Measurements from ENCODE around the gene ELFN1.

DNA sequence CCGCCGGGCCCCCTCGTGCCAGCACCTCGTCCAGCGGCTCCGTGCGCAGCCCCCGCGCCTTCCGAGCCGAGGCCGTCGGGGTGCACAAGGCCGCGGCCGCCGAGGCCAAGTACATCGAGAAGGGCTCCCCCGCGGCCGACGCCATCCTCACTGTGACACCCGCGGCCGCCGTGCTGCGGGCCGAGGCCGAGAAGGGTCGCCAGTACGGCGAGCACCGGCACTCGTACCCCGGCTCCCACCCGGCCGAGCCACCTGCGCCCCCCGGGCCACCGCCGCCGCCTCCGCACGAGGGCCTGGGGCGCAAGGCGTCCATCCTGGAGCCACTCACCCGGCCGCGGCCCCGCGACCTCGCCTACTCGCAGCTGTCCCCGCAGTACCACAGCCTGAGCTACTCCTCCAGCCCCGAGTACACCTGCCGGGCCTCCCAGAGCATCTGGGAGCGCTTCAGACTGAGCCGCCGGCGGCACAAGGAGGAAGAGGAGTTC is 76.5 kb downstream of the ELFN1 start:
- TF ChIP-seq, protein P1, sequence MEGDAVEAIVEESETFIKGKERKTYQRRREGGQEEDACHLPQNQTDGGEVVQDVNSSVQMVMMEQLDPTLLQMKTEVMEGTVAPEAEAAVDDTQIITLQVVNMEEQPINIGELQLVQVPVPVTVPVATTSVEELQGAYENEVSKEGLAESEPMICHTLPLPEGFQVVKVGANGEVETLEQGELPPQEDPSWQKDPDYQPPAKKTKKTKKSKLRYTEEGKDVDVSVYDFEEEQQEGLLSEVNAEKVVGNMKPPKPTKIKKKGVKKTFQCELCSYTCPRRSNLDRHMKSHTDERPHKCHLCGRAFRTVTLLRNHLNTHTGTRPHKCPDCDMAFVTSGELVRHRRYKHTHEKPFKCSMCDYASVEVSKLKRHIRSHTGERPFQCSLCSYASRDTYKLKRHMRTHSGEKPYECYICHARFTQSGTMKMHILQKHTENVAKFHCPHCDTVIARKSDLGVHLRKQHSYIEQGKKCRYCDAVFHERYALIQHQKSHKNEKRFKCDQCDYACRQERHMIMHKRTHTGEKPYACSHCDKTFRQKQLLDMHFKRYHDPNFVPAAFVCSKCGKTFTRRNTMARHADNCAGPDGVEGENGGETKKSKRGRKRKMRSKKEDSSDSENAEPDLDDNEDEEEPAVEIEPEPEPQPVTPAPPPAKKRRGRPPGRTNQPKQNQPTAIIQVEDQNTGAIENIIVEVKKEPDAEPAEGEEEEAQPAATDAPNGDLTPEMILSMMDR (IDR thresholded peaks at IDR 0.05) = no peak
- no peak for TF ChIP-seq POLR2A (IDR thresholded peaks at IDR 0.05)

Data from esophagus squamous epithelium (tissue), 4 donors.